ENCODE measurements around the gene BNC2.

BNC2 gene

GRCh38 chr9:16728137-16728508 is 142.3 kb downstream of the BNC2 start:
- DNase-seq = no peak
- Histone ChIP-seq H3K27me3 (replicated peaks) (no peaks in the 10 kb centered on the region), H3K36me3 (replicated peaks) (no peaks in the 10 kb centered on the region), H3K4me3 (ENCODE audit: low read depth, low read length) (peak overlapping the region; percentile 72), H3K27ac (peak overlapping the region; percentile 94)
- TF ChIP-seq CTCF (IDR thresholded peaks at IDR 0.05; ENCODE audit: low read depth, low read length, missing control alignments) = no peak
- in situ Hi-C loops (cut with HindIII; ENCODE audit: low pct_ligation_motif_present, low sequenced_read_pairs) = no loop called here

- TF ChIP-seq CTCF (IDR thresholded peaks at IDR 0.05; ENCODE audit: low read depth, low read length, missing control alignments) = no peak
- peak overlapping the region; percentile 72 for H3K4me3 ChIP-seq (ENCODE audit: low read depth, low read length)
- in situ Hi-C loops (cut with HindIII; ENCODE audit: low pct_ligation_motif_present, low sequenced_read_pairs) = no loop called here
- DNase-seq = no peak
- peak overlapping the region; percentile 94 for H3K27ac ChIP-seq
- H3K27me3 ChIP-seq (replicated peaks) = no peaks in the 10 kb centered on the region
- no peaks in the 10 kb centered on the region for H3K36me3 ChIP-seq (replicated peaks)
Measured at GRCh38 chr9:16727452-16728136, 142.9 kb downstream of the BNC2 start.

- DNase-seq = peak; percentile 83
- in situ Hi-C loops (cut with HindIII; ENCODE audit: low pct_ligation_motif_present, low sequenced_read_pairs) = no loop called here
- Histone ChIP-seq H3K27me3 (replicated peaks) (no peaks in the 10 kb centered on the region), H3K4me3 (ENCODE audit: low read depth, low read length) (peak overlapping the region; percentile 72), H3K27ac (peak overlapping the region; percentile 94), H3K36me3 (replicated peaks) (no peaks in the 10 kb centered on the region)
- no peak for TF ChIP-seq CTCF (IDR thresholded peaks at IDR 0.05; ENCODE audit: low read depth, low read length, missing control alignments)
Measured at GRCh38 chr9:16726718-16727451, 143.6 kb downstream of the BNC2 start.

DNA sequence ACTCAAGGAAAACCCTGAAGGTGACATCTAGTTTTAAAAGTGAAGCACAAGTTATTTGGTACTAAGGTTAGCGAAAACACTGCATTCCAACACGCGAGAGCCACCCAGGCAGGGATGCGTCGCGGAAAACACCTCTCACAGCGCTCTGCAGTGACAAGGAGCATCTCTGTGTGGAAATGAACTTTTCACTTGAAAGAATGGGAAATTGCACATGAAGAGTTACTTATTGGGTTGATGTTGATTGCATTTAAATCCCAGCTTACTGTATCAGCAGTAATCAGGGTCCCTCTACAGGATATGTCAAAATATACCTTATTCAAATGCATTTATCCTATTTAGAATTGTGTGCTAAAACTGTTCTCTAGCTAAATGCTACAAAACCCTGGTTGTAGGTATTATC is 144.4 kb downstream of the BNC2 start:
- in situ Hi-C loops (cut with HindIII; ENCODE audit: low pct_ligation_motif_present, low sequenced_read_pairs) = no loop called here
- H3K4me3 ChIP-seq (ENCODE audit: low read depth, low read length) = peak overlapping the region; percentile 72
- no peaks in the 10 kb centered on the region for H3K36me3 ChIP-seq (replicated peaks)
- peak overlapping the region; percentile 94 for H3K27ac ChIP-seq
- no peaks in the 10 kb centered on the region for H3K27me3 ChIP-seq (replicated peaks)
- DNase-seq = peak; percentile 20
- peak; percentile 1 for TF ChIP-seq CTCF (IDR thresholded peaks at IDR 0.05; ENCODE audit: low read depth, low read length, missing control alignments)

GRCh38 chr9:16725066-16725465 is 145.4 kb downstream of the BNC2 start:
- H3K27me3 ChIP-seq (replicated peaks) = no peaks in the 10 kb centered on the region
- no peak for TF ChIP-seq CTCF (IDR thresholded peaks at IDR 0.05; ENCODE audit: low read depth, low read length, missing control alignments)
- in situ Hi-C loops (cut with HindIII; ENCODE audit: low pct_ligation_motif_present, low sequenced_read_pairs) = no loop called here
- no peak overlapping the region for H3K4me3 ChIP-seq (ENCODE audit: low read depth, low read length)
- H3K36me3 ChIP-seq (replicated peaks) = no peaks in the 10 kb centered on the region
- no peak for DNase-seq
- no peak overlapping the region for H3K27ac ChIP-seq
